Measurements from ENCODE around the gene TMEM183A.
"Not testable (repeated sequence)": the region's sequence is repeated elsewhere in the genome, so short reads cannot be mapped to it uniquely, and the experiment has no call there.

TMEM183A gene

GRCh38 chr1:203006948-203007871 lies at the start of gene TMEM183A:
Gene TMEM183A (plus strand): TSS chr1:203007374. CDS start chr1:203007466, 92 bp downstream.
- peak; percentile 98 for DNase-seq

DNA sequence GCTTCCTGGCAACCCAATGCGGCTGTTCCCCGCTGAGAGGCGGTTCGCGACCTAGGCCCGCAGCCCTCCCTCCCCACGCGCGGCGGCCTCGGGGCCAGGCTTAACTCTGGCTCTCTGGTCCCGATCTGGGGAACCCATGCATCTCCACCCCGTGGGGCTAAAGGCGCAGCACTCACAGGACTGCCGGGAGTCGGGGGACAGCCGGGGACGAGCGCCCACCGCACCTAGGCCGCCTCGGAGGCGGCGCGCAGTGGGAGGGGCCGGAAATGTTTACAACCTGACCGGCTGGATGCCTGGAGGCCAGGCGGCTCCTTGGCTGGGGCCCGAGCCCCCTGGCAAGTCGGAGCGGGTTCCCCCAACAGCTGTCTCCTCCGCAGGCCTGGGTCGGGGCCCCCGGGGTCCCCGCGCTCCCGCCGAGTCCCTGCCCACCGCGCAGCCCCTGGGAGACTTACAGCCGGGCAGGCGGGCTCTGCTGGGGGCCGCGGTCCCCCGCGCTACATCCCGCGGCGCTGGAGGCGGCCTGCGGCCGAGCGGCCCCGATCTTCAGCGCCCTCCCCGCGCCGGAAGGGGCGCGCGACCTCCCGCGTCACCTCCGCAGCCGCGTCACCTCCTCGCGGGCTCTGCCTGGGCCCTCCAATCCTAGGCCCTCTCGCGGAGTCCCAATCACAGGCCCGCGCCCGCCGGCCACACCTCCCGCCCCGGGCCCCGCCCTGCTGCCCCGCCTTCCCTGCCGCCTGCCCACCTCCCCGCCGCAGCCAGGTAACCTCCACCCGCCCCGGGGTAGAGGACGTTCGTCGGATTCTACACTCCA lies 49.2 kb upstream of the TMEM183A start, which contains the start of gene ADIPOR1:
Gene ADIPOR1, minus strand, starts transcription at position 580 of the 811 bp plus-strand sequence. CDS start 7,242 bp downstream, outside the sequence.
- peak; percentile 91 for DNase-seq

- no peak for DNase-seq
These were observed 48.5 kb upstream of the TMEM183A start for GRCh38 chr1:202958544-202959275.

DNA sequence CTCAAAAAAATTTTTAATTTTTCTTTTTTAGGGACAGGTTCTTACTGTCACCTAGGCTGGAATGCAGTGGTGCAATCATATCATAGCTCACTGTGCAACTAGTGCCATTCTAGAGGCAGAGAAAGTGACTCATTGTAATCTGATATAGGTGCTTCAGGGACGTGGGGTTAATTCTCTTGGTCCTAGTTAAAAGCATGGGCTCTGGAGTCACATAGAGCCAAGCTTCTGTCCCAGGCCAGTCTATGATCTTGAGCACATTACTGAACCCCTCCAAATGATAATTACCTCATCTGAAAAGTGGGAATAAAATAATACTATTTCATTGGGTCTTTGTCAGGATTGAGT lies 47.9 kb upstream of the TMEM183A start:
- no peak for DNase-seq

- DNase-seq, result no peak
These were observed 45.8 kb upstream of the TMEM183A start for GRCh38 chr1:202961220-202961880.

DNA sequence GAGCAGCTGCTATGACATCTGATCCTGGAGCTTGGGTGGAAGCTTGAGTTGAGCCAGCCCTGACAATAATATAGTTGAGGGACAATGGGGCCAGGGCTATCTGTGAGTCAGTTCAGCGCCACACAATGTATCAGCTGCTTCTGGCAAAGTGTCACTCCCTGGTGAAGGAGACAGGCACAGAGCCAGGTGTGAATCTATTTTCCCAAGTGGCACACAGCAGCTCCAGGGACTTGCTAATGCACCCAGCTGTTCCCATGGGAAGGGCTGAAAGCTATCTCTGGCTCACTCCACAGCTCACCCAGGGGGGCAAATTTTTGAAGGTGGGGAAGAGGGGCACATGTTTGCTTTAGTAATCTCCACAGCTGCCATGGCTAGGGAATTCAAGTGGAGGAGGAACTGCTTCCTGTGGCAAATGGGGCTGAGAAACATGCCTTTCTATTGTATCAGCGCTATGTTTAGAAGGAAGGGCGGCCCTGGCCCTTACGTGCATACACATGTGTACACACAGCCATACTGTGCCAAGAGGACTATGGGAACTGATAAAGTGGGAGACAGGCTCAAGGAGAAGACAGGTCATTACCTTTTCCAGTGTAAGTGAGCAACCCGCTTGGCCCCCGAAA lies 42.3 kb upstream of the TMEM183A start:
- DNase-seq, result no peak

DNA sequence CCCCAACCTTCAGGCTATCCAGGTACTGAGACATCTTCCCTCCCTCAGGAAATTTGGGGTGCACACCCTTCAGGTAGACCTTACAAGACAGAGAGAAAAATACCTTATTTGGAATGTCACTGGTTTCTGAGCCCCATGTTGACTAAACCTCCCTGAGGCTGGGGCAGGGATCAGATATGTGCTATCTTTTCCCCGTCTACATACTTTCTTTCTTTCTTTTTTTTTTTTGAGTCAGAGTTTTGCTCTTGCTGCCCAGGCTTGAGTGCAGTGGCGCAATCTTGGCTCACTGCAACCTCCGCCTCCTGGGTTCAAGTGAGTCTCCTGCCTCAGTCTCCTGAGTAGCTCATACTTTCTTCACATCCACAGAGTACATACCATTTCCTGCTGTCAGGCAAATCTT lies 41.8 kb upstream of the TMEM183A start:
- no peak for DNase-seq

DNA sequence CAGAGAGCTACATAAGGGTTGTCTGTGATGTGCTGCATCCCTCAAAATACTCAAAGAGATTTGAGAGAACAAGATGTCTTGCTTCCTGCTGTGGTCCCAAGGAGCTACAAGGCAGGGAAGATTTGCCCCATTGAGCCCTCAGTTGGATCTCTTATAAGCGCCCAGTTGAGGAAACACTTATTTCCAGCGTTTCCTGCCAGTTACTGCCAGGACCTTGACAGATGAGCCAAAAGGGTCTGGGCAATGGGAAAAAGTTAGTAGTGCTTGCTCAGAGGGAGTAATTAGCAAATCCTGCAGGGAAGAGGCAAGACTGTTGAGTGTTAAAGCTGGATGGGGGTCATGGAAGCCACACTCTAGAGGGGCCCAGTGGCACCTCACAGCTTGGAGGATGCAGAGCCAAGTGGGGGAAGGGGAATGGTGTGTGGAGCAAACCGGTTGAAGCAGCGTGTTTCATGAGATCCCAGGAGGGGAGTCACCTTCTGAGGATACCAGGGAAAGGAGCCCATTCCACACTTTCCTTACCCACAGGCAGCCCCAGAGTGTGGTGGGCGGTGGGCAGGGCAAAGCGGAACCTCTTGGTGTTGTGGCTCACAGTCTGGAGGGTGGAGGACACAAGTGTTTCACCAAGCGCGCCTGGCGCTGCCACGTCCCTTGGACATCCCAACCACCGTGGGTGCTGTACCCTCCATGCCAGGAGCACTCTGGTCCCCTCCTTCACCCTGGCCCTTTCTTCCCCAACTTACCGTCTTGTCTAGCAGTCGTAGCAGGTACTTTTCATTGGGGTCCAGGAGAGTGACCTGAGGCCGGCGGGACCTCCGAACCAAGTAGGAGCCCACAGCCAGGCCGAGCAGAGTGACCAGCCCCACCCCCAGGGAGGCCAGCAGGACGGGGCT lies 40.9 kb upstream of the TMEM183A start:
- peak; percentile 25 for DNase-seq

DNA sequence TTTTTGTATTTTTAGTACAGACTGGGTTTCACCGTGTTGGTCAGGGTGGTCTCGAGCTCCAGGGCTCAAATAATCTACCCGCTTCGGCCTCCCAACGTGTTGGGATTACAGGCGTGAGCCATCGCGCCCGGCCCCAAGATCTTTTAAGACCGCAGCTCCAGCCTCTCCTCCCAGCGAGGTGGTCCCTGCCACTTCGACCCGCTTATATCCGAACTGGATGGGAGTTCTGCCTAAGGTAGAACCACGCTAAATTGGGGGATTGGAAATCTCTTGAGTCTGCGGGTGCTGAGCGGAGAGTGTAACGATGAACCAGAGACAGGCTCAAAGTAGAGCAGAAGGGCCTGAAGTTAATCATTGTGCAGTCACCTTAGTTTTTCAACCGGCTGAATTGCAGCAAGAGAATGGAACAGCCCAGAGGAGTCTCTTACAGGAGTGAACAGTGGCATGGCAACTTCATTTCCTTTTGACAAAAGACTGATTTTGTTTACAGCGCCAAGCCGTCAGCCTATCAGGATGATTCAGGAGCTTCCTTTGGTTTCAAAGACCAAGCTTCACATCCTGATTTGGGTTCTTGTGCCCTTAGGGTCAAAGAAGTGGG lies 39.4 kb upstream of the TMEM183A start:
- DNase-seq, result peak; percentile 68

- peak; percentile 25 for DNase-seq
These were observed 38.8 kb upstream of the TMEM183A start for GRCh38 chr1:202968351-202968750.

- peak; percentile 87 for DNase-seq
These were observed 38.3 kb upstream of the TMEM183A start for GRCh38 chr1:202968895-202969295.

DNA sequence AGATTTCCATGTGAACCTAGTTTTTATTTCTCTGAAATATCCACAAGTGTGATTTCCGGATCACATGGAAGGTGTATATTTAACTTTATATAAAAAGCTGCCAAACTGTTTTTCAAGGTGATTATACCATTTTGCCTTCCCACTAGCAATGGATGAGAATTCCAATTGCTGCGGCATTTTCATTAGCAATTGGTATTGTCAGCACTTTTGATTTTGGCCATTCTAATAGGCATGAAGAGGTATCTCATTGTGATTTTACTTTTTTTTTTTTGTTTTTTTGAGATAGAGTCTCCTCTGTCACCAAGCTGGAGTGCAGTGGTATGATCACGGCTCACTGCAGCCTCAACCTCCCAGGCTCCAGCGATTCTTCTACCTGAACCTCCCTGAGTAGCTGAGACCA lies 35.1 kb upstream of the TMEM183A start:
- no peak for DNase-seq

GRCh38 chr1:202974856-202975255 lies 32.3 kb upstream of the TMEM183A start:
- DNase-seq, result no peak

DNA sequence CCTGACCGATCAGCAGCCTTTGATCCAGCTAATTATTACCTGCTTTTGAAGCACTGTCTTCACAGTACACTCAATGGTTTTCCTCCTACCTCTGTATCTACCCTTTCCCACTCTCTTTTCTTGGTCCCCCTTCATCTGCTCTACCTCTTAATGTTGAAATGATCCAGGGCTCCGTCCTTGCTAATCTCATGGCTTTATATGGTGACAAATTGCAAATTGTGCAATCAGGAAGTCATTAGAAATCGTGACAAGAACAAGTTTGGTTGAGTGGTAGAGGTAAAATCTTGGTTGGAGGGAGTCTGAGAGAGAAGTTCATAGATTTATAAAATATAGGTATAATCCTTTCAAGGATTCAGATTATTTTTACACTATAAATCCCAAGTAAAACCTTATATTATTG lies 30.5 kb upstream of the TMEM183A start:
- DNase-seq, result peak; percentile 68

GRCh38 chr1:202979459-202979858 lies 27.7 kb upstream of the TMEM183A start:
- no peak for DNase-seq

- no peak for DNase-seq
These were observed 25.2 kb upstream of the TMEM183A start for GRCh38 chr1:202981939-202982338.

DNA sequence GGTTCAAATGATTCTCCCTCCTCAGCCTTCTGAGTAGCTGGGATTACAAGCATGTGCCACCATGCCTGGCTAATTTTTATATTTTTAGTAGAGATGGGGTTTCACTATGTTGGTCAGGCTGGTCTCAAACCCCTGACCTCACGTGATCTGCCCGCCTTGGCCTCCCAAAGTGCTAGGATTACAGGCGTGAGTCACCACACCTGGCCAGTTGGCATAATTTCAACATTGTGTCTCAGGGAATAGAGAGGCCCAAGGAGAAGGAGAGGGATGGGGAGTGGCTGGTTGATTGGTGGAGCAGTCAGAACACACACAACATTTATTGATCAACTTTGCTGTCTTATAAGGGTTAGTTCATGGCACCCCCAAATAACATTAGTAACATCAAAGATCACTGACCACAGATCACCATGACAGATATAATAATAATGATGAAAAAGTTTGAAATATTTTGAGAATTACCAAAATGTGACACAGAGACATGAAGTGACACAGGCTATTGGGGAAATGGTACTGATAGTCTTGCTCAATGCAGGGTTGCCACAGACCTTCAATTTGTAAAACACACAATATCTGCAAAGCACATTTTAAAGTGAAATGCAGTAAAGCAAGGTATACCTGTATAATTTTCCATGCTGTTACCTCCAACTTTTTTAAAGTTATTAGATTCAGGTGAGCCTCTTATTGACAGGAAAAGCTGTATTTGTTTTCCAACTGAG lies 24.3 kb upstream of the TMEM183A start:
- peak; percentile 80 for DNase-seq

GRCh38 chr1:202986120-202986519 lies 21.1 kb upstream of the TMEM183A start:
- not testable (repeated sequence) for DNase-seq

DNA sequence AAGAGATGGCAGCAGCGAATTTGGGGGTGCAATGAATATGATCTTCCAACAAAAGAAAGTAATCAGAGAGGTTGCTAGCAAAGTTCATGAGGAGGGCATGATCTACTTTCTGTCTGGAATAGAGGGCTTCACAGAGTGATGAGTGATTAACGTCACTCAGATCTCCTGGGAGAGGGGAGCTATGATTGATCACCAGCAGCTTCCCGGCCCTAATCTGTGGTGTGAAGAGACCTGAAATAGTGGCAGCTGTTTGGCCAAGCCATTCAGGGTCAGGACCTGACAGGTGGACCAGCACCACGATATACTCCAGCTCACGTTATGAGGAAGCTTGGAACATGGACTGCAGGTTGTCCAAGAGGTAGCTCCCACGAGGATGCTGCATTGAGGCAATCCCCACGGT lies 19.9 kb upstream of the TMEM183A start:
- no peak for DNase-seq
